GM21825 (cell line): Measurements from ENCODE around the gene ARMC3.
"Not testable (repeated sequence)": the region's sequence is repeated elsewhere in the genome, so short reads cannot be mapped to it uniquely, and the experiment has no call there.

Experiments
- ATAC-seq: cut with Tn5 transposase; IDR thresholded peaks from one replicate; pipeline ENCODE4 v1.9.1; 2021; ENCODE audit warnings: mild to moderate bottlenecking, moderate library complexity; ENCODE audit not compliant: unreplicated experiment

The ARMC3 gene

DNA sequence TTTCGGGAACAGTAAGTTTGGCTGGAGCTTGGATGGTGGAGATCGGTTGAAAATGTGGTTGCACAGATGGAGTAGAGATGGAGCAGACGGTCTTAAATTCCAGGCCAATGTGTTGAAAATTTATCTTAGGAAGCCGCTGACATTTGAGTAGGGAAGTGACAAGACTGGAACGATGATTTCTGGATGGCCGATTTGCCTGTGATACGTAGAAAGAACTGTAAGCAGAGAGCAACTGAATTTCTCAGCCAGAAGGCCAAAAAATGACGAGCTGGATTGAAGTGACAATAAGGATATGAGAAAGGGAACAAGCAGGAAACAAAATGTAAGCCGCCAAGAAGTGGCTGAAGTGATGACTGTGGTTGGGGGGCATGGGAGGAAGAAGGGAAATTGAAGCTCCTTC, 687 bp upstream of the ARMC3 start:
- ATAC-seq = no peak

DNA sequence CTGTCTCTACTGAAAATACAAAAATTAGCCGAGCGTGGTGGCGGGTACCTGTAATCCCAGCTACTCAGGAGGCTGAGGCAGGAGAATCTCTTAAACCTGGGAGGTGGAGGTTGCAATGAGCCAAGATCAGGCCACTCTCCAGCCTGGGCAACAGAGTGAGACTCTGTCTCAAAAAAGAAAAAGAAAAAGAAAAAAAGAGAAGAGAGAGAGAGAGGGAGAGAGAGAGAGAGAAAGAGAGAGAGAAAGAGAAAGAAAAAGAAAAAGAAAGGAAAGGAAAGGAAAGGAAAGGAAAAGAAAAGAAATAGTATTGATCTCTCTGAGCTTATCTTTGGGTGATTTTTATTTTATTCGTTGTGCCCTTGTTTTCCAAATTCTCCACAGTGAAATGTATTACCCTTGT, 1.2 kb downstream of the ARMC3 start:
- ATAC-seq = not testable (repeated sequence)

DNA sequence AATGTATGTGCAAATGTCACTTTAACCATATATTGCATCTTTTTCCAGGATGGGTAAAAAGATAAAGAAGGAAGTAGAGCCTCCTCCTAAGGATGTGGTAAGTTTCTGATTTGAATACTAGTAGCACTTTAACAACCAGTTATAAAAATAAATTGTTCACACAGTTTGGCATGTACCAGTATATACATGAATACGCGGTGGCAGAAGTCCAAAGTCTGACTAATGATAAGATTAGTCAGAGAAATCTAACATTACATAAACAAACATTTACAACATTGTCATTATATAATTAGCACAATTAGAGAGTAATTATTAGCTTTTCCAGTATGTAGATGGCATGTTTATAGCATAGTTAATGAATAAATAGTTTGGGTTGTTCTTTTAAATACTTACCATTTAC, 4.1 kb downstream of the ARMC3 start:
- peak; percentile 63 for ATAC-seq

DNA sequence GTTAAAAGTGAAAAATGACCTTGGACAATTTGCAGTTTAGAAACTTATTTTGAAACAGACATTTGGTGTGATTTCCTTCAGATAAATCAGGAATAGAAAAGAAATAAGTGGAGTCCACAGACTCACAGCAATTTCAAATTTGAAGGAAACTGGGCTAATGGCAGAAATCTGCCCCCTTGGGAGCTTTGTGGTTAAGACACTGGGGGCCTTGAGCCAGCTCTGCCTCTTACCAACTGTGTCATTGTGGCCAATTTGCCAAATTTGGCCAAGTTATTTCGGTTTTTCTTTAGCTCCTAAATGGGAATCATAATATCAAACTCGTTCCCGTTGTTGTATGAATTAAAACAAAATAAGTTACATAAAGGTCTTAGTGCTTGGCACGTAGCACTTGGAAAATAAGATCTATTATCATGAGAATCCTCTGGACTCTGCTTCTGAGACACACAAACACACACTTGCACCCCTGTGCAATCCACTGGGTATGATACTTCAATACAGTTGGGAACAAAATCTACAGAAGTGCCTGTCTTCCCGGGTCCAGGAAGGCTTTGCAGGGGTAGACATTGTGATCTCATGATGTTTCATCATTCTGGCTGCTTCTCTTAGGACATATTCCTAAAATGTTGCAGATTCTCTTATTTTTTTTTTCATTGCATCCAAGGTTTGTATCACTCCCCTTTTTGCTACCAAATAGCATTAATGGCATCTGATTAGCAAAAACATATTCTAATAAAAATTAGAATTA, 4.9 kb downstream of the ARMC3 start:
- no peak for ATAC-seq

DNA sequence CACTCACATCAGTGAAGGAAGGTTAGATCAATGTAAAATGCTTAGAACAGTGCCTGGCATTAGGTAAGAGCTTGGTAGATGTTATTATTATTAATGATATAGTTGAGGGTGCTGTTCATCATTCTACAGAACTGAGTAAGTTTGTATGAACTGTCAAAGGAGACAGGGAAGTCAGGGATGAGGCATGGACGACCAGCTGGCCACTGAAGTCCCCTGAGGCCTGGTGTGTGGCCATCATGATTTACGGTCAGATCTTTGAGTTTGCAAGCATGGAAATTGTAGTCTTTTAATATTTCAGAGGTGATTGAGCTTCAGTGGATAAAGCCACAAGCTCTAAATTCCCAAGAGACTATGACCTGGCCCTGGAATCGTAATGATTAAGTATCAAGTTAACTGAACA, 6.9 kb downstream of the ARMC3 start:
- ATAC-seq = no peak

DNA sequence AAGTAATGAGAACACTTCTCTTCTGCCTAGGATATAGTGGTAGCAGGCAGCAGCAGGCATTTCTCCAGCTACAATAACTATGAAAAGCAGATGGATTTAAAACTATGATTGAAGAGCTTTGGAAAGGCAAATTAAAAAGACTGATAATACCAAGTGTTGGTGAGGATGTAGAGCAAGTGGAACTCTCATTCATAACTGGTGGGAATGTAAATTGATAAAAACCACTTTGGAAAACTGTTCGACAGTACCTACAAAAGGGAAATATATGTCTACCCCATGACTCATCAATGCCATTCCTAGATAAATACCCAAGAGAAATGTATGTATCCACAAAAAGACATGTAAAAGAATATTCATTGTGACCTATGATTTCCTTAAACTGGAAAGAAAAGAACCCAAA, 14.6 kb downstream of the ARMC3 start:
- ATAC-seq = no peak

DNA sequence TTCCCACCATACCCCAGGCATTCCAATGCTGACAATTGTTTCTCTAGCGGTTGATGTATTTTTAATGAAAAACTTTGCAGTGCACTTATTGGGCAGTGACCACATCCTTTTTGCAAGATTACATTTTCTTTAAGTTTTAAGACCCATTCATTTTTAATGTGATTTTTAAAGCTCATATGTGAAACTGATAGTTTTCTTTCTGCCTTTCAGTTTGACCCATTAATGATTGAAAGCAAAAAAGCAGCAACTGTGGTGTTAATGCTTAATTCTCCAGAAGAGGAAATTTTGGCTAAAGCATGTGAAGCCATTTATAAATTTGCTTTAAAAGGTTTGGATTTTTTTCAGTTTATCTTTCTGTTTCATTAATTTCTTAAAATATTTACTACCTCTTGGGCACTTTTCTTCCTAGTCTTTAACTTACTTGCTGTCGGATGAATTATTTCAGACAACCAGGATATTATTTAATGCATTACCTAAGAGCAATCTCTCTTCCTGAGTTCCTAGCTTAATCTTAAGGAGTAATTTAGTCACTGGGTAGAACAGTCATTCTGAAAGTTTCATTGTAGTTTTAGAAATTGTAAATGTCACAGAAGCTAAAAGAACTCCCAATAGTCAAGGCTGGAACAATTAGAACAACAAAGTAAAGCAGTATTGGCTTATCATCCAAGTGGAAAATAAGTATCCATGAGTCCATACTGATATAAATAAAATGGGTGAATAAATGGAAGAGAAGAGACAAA, 18.3 kb downstream of the ARMC3 start:
- peak; percentile 72 for ATAC-seq

DNA sequence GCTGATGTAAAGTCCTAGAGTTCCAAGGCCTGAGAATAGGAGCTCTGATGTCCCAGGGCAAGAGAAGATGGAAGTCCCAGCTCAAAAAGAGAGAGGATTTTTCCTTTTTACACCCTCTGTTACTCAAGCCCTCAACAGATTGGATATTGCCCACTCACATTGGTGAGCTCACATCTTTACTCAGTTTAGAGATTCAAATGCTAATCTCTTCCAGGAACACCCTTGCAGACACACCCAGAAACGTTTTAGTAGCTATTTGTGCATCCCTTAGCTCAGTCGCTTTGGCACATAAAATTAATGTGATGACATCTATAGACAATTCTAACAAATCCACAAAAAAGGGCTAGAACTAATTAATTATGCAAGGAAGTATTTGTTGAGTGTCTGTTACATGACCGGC, 27.1 kb downstream of the ARMC3 start:
- ATAC-seq = no peak

DNA sequence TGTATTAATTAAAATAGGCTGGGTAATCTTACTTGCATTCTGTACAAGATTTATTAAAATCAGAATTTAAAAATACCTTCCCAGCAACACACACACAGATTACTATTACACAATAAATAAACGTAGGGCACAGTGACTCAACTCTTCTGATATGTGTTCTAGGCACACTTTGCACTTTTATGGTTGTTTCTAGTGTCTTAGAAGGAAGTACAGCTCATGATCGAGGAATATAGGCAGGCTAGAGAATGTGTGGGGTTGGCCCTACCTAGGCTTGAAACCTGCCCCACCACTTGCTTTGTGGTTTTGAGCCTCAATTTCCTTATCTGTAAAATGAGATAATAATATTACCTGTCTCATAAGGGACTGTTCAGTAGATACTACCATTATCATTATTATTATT, 30.5 kb downstream of the ARMC3 start:
- no peak for ATAC-seq

DNA sequence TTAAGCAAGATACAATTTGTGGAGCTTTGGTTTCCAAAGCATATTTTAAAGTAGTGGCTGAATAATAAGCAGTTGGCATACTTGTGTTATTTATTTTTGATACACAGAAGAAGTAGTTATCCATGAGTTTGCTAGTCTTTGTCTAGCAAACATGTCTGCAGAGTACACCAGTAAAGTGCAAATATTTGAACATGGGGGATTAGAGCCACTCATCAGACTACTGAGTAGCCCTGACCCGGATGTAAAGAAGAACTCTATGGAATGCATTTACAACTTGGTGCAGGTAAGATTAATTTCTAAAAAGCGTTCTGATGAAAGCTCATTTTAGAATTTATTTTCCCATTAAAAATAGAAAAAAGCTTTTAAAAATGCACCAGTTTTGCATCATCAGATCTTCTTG, 31.4 kb downstream of the ARMC3 start:
- no peak for ATAC-seq

DNA sequence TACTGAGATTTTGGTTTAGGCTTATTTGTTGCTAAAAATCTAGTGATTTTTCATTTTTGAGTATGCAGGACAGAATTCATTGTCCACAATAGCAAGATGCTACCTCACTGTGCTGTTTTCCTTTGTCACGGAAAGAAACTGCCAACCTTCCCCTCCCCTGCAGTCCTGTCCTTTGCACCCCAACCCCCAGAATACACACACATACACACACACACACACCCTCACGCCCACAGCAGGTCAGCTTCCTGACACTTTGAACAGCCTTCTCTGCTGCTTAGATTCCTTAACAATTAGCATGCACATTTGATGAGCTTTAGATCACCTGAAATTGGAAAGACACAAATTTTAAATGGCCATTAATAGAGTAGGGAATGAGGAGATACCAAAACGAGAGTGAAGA, 32.1 kb downstream of the ARMC3 start:
- no peak for ATAC-seq

DNA sequence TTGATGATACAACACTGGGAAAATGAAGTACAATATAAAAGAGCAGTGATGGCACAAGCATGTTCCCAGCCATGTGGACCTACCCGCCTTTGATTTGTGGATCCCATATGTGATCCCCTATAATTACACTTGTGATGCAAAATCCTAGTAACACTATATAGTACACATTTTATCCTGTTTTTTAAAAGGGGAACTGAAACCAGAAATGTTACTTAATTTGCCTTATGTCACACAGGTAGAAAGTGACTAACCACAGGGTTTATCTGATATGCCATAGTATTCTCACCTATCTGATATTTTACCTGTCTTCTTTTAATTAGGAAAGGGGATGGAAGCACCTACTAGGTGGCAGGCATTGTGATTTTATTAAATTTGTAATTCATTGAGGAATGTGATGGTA, 35.0 kb downstream of the ARMC3 start:
- no peak for ATAC-seq

DNA sequence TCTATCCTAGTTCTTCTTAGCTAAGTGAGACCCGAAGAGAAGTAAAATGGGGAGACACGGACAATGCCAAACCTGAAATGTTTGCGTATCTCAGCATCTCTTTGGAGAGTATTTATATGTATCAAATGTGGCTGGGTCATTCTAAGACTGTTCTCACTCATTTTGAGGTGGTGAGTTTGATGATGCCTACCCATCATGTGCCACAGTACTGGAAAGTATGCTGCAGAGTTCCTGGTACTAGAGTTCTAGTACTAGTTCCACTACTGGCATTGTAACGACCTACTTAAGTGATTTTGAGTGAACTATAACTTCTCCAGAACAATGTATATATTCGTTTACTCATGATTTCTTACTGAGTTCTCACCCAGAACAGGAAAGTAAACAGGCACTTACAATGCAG, 41.9 kb downstream of the ARMC3 start:
- no peak for ATAC-seq

DNA sequence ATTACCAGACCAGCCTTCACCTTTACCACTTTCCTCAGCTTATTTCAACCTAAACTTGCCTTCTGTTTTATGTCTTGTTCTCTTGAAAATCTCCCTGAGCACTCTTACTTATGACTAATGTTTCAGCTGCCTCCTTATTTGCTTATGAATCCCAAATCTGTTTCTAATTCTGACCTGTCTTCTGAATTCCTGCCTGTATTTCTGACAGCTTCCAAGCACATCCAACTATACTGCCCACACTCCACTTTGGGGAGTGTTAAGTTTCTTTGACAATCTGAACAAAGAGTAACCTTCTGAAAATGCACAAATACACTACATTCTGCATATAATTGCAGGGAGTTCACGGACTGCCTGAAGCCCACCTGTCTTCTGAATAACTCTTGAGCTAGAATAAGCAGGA, 48.7 kb downstream of the ARMC3 start:
- no peak for ATAC-seq

DNA sequence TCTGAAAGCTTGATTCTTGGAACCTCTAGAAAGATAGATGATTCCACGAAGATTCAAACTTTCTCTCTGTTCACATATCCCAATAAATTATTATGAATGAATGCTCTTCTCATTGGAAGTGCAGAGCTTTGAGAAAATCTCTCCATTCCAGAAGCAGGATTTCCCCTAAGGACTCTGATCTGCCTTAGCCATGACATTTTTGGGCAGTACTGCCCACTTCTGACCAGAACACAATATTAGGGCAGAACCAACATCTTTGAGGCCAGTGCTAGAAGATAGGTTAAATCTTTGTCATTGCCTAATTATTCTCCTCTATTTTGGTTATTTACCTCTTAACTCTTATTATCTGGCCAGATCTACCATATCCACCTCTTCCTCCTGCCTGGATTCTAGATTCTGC, 49.9 kb downstream of the ARMC3 start:
- no peak for ATAC-seq

DNA sequence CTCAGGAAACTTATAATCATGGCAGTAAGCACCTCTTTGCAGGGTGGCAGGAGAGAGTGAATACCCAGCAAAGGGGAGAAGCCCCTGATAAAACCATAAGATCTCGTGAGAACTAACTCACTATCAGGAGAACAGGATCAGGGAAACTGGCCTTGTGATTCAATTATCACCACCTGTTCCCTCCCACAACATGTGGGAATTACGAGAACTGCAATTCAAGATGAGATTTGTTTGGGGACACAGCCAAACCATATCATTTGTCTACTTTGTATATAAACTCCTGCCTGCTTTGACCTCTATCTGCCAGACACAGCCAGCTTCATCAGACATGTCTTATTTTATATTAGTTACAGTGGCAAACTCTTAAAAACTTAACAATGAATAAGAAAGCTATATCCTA, 50.4 kb downstream of the ARMC3 start:
- ATAC-seq = no peak

DNA sequence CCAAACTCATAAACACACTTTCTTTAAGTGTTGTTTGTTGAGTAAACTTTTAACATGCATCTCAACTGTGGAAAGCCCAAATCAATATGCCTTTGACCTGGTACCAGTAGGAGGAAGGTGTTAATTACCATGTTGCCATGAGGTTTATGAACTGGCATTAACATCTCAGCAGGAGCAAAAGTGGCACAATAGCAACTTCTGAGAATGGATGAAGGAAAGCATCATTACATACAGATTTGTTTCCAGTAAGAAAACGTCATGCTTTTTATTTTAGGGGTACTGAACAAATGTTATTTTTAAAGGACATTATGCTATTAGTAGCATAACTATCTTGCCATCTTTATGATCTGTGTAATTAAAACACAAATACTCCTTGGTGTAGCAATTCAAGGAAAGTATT, 51.1 kb downstream of the ARMC3 start:
- no peak for ATAC-seq

DNA sequence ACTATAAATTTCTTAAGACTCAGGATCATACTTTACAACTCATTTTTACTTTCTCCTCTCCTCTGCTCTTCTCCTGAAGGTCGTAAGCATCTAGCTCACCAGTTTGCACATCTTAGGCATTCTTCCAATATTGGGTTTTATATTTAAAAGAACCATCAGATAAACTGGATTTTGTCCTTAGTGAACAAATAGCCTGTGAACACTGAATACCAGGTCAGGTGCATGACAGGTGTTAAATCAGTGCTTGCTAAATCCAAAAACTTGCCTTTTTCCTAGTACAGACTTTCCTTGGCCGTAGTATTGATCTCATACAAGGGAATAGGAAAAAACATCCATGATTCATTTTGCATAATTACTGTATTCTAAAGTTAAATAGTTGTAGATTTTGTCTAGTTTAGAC, 53.0 kb downstream of the ARMC3 start:
- no peak for ATAC-seq

DNA sequence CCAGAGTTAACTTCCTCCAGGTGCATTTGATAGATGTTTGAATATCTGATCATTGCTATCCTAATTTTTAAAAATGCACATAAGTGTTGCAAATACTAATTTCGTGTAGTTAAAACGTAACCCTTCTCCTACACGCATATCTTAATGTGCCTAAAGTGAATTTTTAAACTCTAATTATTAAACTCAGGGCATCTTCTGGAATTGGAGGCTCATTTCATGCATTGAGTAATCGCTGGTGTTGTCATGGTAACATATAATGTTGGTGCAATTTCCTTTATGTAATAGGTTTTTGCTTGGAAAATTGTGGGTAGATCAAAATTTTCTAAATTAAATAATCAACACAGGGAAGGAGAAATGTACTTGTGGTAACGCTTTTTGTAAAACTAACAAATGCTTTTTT, 56.2 kb downstream of the ARMC3 start:
- ATAC-seq = no peak

DNA sequence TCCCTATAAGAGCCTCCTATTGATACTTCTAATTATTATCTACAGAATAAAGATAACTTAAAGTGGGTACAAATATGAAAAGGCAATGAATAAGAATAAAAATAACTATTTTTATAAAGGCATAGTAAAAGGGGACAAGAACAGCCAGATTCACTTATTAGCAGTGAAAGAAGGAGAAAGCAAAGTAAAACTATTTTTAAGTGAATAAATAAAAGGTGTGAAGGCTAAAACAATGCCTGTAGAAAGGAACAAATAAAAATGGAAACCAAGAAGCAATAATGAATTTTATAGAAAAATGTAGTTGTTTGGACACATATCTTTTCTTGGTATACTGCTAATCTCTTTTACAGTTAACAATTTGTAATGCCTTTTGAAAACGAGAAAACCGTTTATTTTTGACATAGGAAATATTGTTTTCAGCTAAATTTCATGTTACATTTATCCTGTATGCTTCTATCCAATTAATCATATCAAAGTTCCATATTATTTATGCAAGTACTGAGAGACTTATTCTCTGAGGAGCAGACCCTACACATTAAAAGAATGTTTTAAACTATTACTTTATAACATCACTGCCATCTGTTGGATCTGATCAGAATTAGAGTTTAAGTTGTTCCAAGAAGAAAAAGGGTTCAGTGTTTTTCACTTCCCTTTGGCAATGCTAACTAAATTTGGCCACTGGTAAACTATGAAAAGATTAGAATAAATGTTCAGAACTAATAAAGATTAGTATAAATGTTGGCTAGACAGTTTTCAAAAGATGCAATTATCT, 59.1 kb downstream of the ARMC3 start:
- ATAC-seq = no peak

DNA sequence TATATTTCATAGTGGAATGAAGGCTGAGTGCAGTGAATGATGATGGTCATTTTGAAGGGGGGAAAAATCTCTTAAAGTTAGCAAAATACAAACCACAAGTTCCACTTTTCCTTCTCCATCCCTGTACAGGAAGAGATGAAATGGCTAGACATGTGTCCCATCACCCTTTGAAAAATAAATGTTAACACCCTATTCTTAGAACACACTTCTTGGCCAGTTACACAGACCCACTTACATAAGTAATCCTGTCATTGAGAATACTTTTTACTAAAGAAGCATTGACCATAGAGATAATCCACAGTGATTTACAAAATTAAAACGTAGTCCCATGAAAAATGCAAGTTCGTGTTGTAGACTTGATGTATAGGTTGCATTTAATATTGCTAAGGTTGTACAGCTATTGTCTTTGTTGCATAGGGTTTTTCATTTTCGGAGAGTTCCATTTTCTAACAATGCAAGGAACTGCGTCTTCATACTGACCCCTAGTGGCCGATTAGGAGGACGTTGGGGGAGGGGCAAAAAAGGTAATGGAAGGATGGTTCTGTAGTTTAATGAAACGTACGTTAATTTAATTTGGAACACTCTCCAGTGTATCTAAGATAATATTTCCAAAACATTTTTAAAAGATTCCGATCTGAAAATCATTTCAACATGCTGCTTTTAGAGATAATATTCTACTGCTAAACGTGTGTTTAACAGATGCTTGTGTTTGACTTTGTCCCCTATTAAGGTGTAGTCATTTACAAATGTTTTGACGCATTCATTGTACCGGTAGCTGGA, 60.9 kb downstream of the ARMC3 start:
- peak; percentile 52 for ATAC-seq
